Psoas muscle (tissue), 8 donors: ENCODE data around the gene KIR2DL1. TPM values are rescaled to one million over a fixed set of nuclear protein-coding genes. Genes with fewer than 3 reads are reported as not detected.
"Not testable (repeated sequence)": the region's sequence is repeated elsewhere in the genome, so short reads cannot be mapped to it uniquely, and the experiment has no call there.

Experiments
- ATAC-seq, 4 donors: fragments of 200-7000 bp; cut with Tn5 transposase; one replicate each; pipeline ENCODE4 v1.9.1; 2020; ENCODE audit warnings: moderate library complexity in 3 of 4, mild to moderate bottlenecking in 2 of 4
- DNase-seq, 2 donors: peaks; one replicate each; pipeline ENCODE4 v3.0.0-alpha.2; 2020
- H3K27ac ChIP-seq: fragments of 200-600 bp; one replicate; pipeline ENCODE4 v1.8.0; 2022
- H3K27me3 ChIP-seq, 3 donors: fragments of 200-600 bp in 1 of 3; one replicate each; pipeline versions ENCODE4 v1.6.1 to v1.8.0; 2013 to 2022; ENCODE audit warnings: low read length in 2 of 3, mild to moderate bottlenecking in 2 of 3, moderate library complexity in 1 of 3; ENCODE audit not compliant: insufficient read depth in 3 of 3
- H3K36me3 ChIP-seq, 2 donors: fragments of 200-600 bp in 1 of 2; one replicate each; pipeline versions ENCODE4 v1.6.1 to v1.8.0; 2013 to 2022; ENCODE audit warnings: low read depth in 1 of 2, mild to moderate bottlenecking in 1 of 2, moderate library complexity in 1 of 2; ENCODE audit not compliant: insufficient read depth in 1 of 2
- H3K4me1 ChIP-seq: fragments of 200-600 bp; one replicate; pipeline ENCODE4 v1.8.0; 2022
- H3K4me3 ChIP-seq: fragments of 200-600 bp; one replicate; pipeline ENCODE4 v1.8.0; 2022; ENCODE audit warnings: mild to moderate bottlenecking
- H3K9me3 ChIP-seq: fragments of 200-600 bp; one replicate; pipeline ENCODE4 v1.8.0; 2022
- WGBS, 3 donors: extraction: QIAGEN DNeasy Blood & Tissue Kit; methylation state at CpG; one replicate each; pipeline versions ENCODE4 v1.1.6 to v1.1.7; 2013; 5-methylcytosine and 5-hydroxymethylcytosine counted together
- intact Hi-C, 2 donors: fragments of 100-400 bp; cut with DNase I; formaldehyde crosslinking; loops; one replicate each; pipeline versions ENCODE4 v1.11.0 to v1.14.2; 2022
- polyA plus RNA-seq, 3 donors: library from polyadenylated mRNA; stranded (reverse); fragments of 200-250 nt; gene quantifications; one replicate each; pipeline ENCODE4 v1.2.3, GENCODE V29; 2013
- total RNA-seq, 4 donors: library from RNA; stranded (reverse); fragmentation: NEBNext Ultra II Directional in 2 of 4; extraction: Animal tissue kit (Norgen Biotek cat#: 25700) in 2 of 4; gene quantifications; one replicate each; pipeline versions ENCODE4 v1.2.1 to v1.2.4, GENCODE V29; 2021 to 2023
- TF ChIP-seq, protein P1 (sequence below): fragments of 200-600 bp; IDR thresholded peaks from one replicate; pipeline ENCODE4 v1.8.0; 2022; ENCODE audit warnings: antibody characterized with exemption
- donor health status: healthy with polysubstance abuse.
- donor health status: DM: no; HTN: no; CAD: no; lungs with moderate emphysema.
- donor health status: Bipolar disorder and iron deficiency.
- donor health status: healthy.
- donor health status: DM: yes; HTN: yes; CAD: no.
- donor health status: DM: no; HTN: no; CAD: no.
- donor health status: DM: no; HTN: no; CAD: no.
- donor health status: DM: yes; HTN: yes; CAD: no.

KIR2DL1 gene
- total and polyA plus RNA-seq, 7 donors = 0.03 TPM; not detected in 6

DNA sequence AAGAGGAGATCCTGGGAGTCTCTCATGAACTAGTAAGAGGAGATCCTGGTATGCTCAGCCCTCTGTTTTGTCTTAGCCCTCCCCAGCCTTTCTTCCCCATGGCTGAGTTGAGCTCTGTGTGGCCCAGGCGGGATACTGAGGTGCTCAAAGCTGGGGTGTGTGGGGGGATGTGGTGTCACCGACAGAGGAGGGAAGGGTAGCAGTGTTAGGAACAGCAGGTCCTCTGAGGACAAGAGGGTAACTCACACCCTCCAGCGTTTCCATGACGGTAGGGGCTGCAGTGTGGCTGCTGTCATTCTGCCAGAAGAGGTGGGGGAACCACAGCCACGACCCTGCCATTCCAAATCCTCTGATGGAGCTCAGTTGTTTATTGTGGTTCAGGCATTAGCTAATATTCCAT is 34.5 kb downstream of the KIR2DL1 start:
- no peaks in the 10 kb centered on the region for H3K36me3 ChIP-seq
- H3K9me3 ChIP-seq = no peaks in the 10 kb centered on the region
- H3K27ac ChIP-seq = no peak overlapping the region
- DNase-seq = no peak
- H3K4me3 ChIP-seq = no peak overlapping the region
- no peaks in the 10 kb centered on the region for H3K27me3 ChIP-seq
- intact Hi-C loops = no loop called here
- 57 to 70% (median 58%) methylated on average over 5 of the region's 5 CpGs for WGBS, 3 donors
- ATAC-seq = no peak
- TF ChIP-seq, protein P1, sequence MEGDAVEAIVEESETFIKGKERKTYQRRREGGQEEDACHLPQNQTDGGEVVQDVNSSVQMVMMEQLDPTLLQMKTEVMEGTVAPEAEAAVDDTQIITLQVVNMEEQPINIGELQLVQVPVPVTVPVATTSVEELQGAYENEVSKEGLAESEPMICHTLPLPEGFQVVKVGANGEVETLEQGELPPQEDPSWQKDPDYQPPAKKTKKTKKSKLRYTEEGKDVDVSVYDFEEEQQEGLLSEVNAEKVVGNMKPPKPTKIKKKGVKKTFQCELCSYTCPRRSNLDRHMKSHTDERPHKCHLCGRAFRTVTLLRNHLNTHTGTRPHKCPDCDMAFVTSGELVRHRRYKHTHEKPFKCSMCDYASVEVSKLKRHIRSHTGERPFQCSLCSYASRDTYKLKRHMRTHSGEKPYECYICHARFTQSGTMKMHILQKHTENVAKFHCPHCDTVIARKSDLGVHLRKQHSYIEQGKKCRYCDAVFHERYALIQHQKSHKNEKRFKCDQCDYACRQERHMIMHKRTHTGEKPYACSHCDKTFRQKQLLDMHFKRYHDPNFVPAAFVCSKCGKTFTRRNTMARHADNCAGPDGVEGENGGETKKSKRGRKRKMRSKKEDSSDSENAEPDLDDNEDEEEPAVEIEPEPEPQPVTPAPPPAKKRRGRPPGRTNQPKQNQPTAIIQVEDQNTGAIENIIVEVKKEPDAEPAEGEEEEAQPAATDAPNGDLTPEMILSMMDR = no peak
- H3K4me1 ChIP-seq = no peaks in the 10 kb centered on the region

DNA sequence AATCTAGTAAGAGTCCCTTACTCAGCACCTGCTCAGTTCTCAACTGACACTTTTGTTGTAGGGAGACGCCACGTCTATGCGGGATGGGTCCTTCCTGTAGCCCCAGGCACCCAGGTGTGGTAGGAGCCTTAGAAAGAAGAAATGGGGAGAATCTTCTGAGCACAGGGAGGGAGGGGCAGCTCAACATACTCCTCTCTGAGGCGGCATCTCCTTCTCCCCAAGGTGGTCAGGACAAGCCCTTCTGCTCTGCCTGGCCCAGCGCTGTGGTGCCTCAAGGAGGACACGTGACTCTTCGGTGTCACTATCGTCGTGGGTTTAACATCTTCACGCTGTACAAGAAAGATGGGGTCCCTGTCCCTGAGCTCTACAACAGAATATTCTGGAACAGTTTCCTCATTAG is 35.0 kb downstream of the KIR2DL1 start:
- H3K9me3 ChIP-seq = no peaks in the 10 kb centered on the region
- no peak for ATAC-seq
- no peak for DNase-seq
- H3K4me3 ChIP-seq = no peak overlapping the region
- H3K4me1 ChIP-seq = no peaks in the 10 kb centered on the region
- WGBS, 3 donors = 86 to 90% (median 89%) methylated on average over 10 of the region's 10 CpGs
- no peak overlapping the region for H3K27ac ChIP-seq
- intact Hi-C loops = no loop called here
- no peaks in the 10 kb centered on the region for H3K36me3 ChIP-seq
- TF ChIP-seq, protein P1 = no peak
- H3K27me3 ChIP-seq = no peaks in the 10 kb centered on the region

DNA sequence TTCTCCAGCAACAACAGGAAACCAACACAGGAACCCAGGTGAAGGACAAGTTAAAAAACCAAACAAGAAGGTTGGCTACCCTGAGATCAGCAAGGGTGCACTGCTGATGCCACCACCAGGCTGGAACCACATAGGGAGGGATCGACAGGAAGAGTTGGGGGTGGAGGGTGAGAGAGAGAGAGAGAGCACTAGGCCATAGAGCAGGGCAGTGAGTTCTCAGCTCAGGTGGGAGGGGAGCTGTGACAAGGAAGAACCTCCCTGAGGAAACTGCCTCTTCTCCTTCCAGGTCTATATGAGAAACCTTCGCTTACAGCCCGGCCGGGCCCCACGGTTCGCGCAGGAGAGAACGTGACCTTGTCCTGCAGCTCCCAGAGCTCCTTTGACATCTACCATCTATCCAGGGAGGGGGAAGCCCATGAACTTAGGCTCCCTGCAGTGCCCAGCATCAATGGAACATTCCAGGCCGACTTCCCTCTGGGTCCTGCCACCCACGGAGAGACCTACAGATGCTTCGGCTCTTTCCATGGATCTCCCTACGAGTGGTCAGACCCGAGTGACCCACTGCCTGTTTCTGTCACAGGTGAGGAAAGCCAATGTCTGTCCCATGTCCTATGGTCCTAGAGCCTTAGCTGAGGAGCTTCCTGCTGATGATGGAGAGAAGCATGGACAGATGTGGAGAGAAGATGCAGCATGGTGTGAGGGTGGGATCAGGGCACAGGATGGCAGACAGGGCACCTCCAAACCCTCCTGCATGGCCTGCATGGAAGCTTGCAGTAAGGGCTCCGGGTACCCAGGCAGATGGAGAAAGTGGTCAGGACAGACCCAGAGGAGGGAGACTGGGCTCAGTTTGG is 36.3 kb downstream of the KIR2DL1 start:
- TF ChIP-seq, protein P1 = no peak
- Histone ChIP-seq H3K36me3 (no peaks in the 10 kb centered on the region), H3K27ac (no peak overlapping the region), H3K4me3 (no peak overlapping the region), H3K4me1 (no peaks in the 10 kb centered on the region), H3K9me3 (no peaks in the 10 kb centered on the region), H3K27me3 (no peaks in the 10 kb centered on the region)
- ATAC-seq = no peak
- intact Hi-C loops = no loop called here
- no peak for DNase-seq
- 78 to 89% (median 85%) methylated on average over 14 of the region's 14 CpGs for WGBS, 3 donors

DNA sequence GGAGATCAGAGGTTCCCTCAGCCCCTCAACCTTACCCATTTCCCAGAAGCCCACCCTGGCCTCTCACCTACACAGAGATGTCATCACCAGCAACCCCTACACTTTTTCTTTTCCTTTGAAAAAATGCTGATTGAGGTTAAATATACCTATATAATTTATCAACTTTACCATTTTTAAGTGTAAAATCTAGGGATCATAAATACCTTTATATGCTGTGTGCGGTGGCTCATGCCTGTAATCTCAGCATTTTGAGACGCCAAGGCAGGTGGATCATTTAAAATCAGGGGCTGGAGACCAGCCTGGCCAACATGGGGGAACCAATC is 36.9 kb downstream of the KIR2DL1 start:
- H3K9me3 ChIP-seq = no peaks in the 10 kb centered on the region
- no peaks in the 10 kb centered on the region for H3K27me3 ChIP-seq
- H3K36me3 ChIP-seq = no peaks in the 10 kb centered on the region
- intact Hi-C loops = no loop called here
- no peak overlapping the region for H3K4me3 ChIP-seq
- no peak for ATAC-seq
- TF ChIP-seq, protein P1 = no peak
- H3K27ac ChIP-seq = no peak overlapping the region
- no peaks in the 10 kb centered on the region for H3K4me1 ChIP-seq
- WGBS, 3 donors = 62 to 78% (median 63%) methylated on average over 2 of the region's 2 CpGs
- no peak for DNase-seq

DNA sequence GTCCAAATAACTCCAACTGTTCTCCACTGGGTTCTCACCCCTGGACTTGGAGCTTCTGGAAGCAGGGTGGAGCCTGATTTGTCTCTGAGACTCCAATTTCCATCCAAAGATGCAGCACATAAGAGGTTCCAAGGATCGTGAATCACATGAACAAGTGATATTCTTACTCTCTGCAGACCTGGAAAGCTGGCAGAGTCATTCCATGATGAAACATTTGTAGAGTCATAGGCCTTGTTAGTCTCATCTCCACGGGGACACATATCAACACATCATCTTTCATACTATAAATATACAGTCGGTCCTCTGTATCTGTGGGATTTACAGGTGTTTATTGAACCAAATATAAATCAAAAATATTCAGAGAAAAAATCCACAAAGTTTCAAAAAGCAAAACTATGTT is 45.0 kb downstream of the KIR2DL1 start:
- H3K4me1 ChIP-seq, DNase-seq, H3K4me3 ChIP-seq, H3K27me3 ChIP-seq, intact Hi-C loops, H3K36me3 ChIP-seq, H3K9me3 ChIP-seq, ATAC-seq, H3K27ac ChIP-seq: not testable (repeated sequence)
- WGBS, 3 donors = 49 to 57% (median 54%) methylated on average over 3 of the region's 3 CpGs

DNA sequence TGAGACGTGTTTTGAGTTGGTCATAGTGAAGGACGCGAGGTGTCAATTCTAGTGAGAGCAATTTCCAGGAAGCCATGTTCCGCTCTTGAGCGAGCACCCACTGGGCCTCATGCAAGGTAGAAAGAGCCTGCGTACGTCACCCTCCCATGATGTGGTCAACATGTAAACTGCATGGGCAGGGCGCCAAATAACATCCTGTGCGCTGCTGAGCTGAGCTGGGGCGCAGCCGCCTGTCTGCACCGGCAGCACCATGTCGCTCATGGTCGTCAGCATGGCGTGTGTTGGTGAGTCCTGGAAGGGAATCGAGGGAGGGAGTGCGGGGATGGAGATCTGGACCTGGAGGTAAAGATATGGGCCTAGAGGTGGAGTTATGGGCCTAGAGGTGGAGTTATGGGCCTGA is 46.7 kb downstream of the KIR2DL1 start, which contains the start of gene KIR3DL1:
Gene KIR3DL1, plus strand, starts transcription at position 218 of the 400 bp plus-strand sequence.
- H3K9me3 ChIP-seq, H3K27me3 ChIP-seq, H3K36me3 ChIP-seq, H3K4me3 ChIP-seq, DNase-seq, intact Hi-C loops, H3K27ac ChIP-seq, ATAC-seq, H3K4me1 ChIP-seq: not testable (repeated sequence)
- WGBS, 3 donors = 82 to 93% (median 84%) methylated on average over 15 to 17 of the region's 17 CpGs
